Stimulated activated naive CD8-positive, alpha-beta T cell treated with anti-CD3 and anti-CD28 coated beads, Interleukin-15, Interleukin-2, amounts not matched to agents 100 U/mL and 50 U/mL, for 24 hours (primary cell): ENCODE results near the gene PPM1N.
"Not testable (repeated sequence)": the region's sequence is repeated elsewhere in the genome, so short reads cannot be mapped to it uniquely, and the experiment has no call there.

ENCODE experiments used
- ATAC-seq: fragments of 150-1000 bp; cut with Tn5 transposase; one replicate; pipeline ENCODE4 v1.10.0; 2021
- DNase-seq: peaks from one replicate; pipeline ENCODE4 v3.0.0; 2021

Gene PPM1N

GRCh38 chr19:45508861-45509691 is 10.8 kb downstream of the PPM1N start:
- peak; percentile 10 for ATAC-seq

GRCh38 chr19:45509692-45510015 is 11.4 kb downstream of the PPM1N start:
- no peak for ATAC-seq

More at GRCh38 chr19:45508861-45509691, 10.8 kb downstream of the PPM1N start:
- DNase-seq, result peak; percentile 68

GRCh38 chr19:45510352-45510751 is 12.1 kb downstream of the PPM1N start:
- ATAC-seq, result not testable (repeated sequence)

More at GRCh38 chr19:45509692-45510015, 11.4 kb downstream of the PPM1N start:
- no peak for DNase-seq

GRCh38 chr19:45511074-45511473 is 12.8 kb downstream of the PPM1N start:
- ATAC-seq, result no peak

More at GRCh38 chr19:45510352-45510751, 12.1 kb downstream of the PPM1N start:
- not testable (repeated sequence) for DNase-seq

GRCh38 chr19:45512881-45513483 is 14.7 kb downstream of the PPM1N start:
- no peak for ATAC-seq
- DNase-seq, result no peak

More at GRCh38 chr19:45511074-45511473, 12.8 kb downstream of the PPM1N start:
- DNase-seq, result no peak

- DNase-seq, result no peak
- ATAC-seq, result peak; percentile 59
Measured at GRCh38 chr19:45514376-45515051, 16.3 kb downstream of the PPM1N start.

- ATAC-seq (peak; percentile 55), DNase-seq (peak; percentile 53)
Measured at GRCh38 chr19:45515081-45515624, 16.9 kb downstream of the PPM1N start.

GRCh38 chr19:45515807-45516401 is 17.7 kb downstream of the PPM1N start:
- ATAC-seq (peak; percentile 24), DNase-seq (peak; percentile 47)

GRCh38 chr19:45517238-45517637 is 19.0 kb downstream of the PPM1N start:
- ATAC-seq, result no peak

GRCh38 chr19:45517641-45518468 is 19.6 kb downstream of the PPM1N start:
- ATAC-seq, result no peak
- no peak for DNase-seq

More at GRCh38 chr19:45517238-45517637, 19.0 kb downstream of the PPM1N start:
- DNase-seq, result no peak

GRCh38 chr19:45518469-45518826 is 20.2 kb downstream of the PPM1N start:
- DNase-seq, result no peak
- no peak for ATAC-seq

- DNase-seq (no peak), ATAC-seq (no peak)
Measured at GRCh38 chr19:45522010-45522941, 24.0 kb downstream of the PPM1N start.

- ATAC-seq, result peak; percentile 92
- peak; percentile 71 for DNase-seq
Measured at GRCh38 chr19:45523642-45524256, 25.5 kb downstream of the PPM1N start.

GRCh38 chr19:45524575-45525129 is 26.4 kb downstream of the PPM1N start:
- no peak for ATAC-seq
- no peak for DNase-seq

GRCh38 chr19:45526143-45526542 is 27.9 kb downstream of the PPM1N start:
- ATAC-seq, result no peak

GRCh38 chr19:45526971-45527370 is 28.7 kb downstream of the PPM1N start:
- DNase-seq (no peak), ATAC-seq (no peak)

More at GRCh38 chr19:45526143-45526542, 27.9 kb downstream of the PPM1N start:
- DNase-seq, result no peak

GRCh38 chr19:45527731-45528130 is 29.5 kb downstream of the PPM1N start:
- ATAC-seq (no peak), DNase-seq (no peak)

GRCh38 chr19:45528149-45528743 is 30.0 kb downstream of the PPM1N start:
- ATAC-seq (no peak), DNase-seq (no peak)
